Fibroblast of mammary gland (primary cell): Measurements from ENCODE around the gene EWSR1.

ENCODE experiments used
- DNase-seq: peaks from one replicate; pipeline ENCODE4 v3.0.0-alpha.2; 2010; ENCODE audit warnings: low read depth
- H3K4me3 ChIP-seq: 2 replicates; pipeline ENCODE4 v1.5.1; 2011; ENCODE audit warnings: low read depth, mild to moderate bottlenecking, low read length, moderate library complexity; ENCODE audit not compliant: control insufficient read depth
- CTCF ChIP-seq: conservative IDR thresholded peaks from 2 replicates; pipeline ENCODE4 v1.5.1; 2011; ENCODE audit warnings: low read depth, low read length, inconsistent platforms; ENCODE audit not compliant: control insufficient read depth, insufficient read depth

Gene EWSR1

GRCh38 chr22:29272624-29273023 lies 4.6 kb downstream of the EWSR1 start:
- TF ChIP-seq CTCF: no peak

GRCh38 chr22:29275167-29275566 lies 7.1 kb downstream of the EWSR1 start:
- peak; percentile 24 for DNase-seq
- H3K4me3 ChIP-seq: no peak overlapping the region
- no peak for TF ChIP-seq CTCF

More at GRCh38 chr22:29272624-29273023, 4.6 kb downstream of the EWSR1 start:
- H3K4me3 ChIP-seq: no peak overlapping the region
- DNase-seq: no peak

- H3K4me3 ChIP-seq: no peak overlapping the region
- no peak for DNase-seq
- TF ChIP-seq CTCF: no peak
Measured at GRCh38 chr22:29275819-29276565, 7.9 kb downstream of the EWSR1 start.

- DNase-seq: no peak
- H3K4me3 ChIP-seq: no peak overlapping the region
- TF ChIP-seq CTCF: no peak
Measured at GRCh38 chr22:29277927-29278326, 9.9 kb downstream of the EWSR1 start.

GRCh38 chr22:29284196-29284595 lies 16.1 kb downstream of the EWSR1 start:
- H3K4me3 ChIP-seq: no peak overlapping the region
- no peak for DNase-seq
- TF ChIP-seq CTCF: no peak

- no peak for DNase-seq
- TF ChIP-seq CTCF: no peak
- no peak overlapping the region for H3K4me3 ChIP-seq
Measured at GRCh38 chr22:29288837-29289236, 20.8 kb downstream of the EWSR1 start.
